GM19035 (cell line): ENCODE results near the gene ARL5C.

Experiments used
- ATAC-seq: cut with Tn5 transposase; IDR thresholded peaks from one replicate; pipeline ENCODE4 v1.9.1; 2021; ENCODE audit not compliant: unreplicated experiment

ARL5C gene

GRCh38 chr17:39165841-39166349 lies at the start of gene ARL5C:
Gene ARL5C (minus strand): TSS chr17:39166161. CDS start chr17:39165760, 401 bp downstream.
- no peak for ATAC-seq

DNA sequence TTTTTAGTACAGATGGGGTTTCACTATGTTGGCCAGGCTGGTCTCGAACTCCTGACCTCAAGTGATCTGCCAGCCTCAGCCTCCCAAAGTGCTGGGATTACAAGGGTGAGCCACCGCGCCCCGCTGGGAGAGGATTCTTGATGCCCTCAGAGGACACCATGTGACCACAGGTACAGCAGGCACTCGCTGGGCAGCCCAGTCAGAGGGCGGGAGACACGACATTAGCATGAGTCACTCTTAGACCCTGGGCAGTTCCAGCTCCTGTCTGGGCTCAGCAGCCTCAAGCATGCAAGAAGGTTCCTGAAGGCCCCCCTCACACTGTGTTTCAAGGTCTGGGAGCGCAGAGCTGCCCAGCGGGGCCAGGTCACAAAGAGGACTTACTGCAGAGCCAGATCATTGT lies 47.9 kb upstream of the ARL5C start:
- ATAC-seq = no peak

DNA sequence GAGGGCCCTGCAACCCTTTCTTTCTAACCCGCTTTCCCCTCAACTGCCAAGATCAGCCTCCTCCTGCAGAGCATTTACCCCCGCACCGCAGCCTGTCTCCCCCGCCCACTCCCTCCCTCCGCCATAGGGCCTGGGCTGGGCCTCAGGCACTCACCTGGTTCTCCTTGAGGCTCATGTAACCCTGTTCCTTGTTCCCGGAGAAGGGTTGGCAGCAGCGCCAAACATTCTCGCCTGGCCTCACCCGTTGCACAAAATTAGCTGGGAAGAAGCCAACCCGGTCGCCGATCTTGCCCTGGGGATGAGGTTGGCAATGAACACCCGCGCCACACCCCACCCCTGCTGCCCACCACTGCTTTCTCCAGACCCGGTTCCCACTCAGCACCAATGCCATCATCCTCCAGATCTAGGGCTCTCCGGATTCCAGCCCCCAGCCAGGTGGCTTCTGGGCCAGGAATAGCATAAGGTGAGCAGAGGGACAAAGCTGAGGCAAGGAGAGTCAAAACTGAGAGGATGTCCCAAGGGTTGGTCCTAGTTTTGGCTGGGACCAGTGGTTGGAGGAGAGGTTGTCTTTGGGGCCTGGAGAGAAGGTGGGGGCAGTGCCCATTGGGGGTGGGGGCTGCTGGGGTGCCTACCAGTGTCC lies 47.0 kb upstream of the ARL5C start:
- ATAC-seq = no peak

DNA sequence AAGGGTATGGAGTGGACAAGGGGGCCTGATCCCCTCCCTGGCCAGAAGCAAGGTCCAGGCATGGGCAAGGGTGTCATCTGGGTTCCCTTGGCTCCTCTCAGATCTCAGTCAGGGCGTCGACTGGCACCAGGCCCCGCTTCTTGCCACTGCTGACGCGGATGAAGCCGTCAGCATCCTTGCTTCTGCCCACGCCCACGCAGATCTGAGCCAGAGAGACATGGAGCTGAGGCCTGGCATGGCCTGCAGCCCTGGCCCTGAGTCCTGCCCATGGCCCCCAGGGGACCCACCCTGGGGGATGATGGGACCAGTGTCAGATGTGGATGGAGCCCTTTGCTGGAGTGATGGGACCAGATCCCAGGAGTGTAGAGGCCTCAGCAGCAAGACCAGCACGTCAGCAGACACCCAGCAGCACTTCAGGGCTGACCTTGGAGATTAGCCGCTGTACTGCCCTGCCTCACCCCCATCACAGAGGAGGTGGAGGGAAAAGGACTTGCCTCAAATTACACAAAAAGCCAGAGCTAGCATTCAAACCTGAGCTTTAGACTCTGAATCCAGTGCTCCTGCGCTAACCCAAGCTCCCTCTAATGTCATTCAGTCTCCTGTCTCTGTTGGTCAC lies 46.3 kb upstream of the ARL5C start:
- ATAC-seq = no peak

GRCh38 chr17:39210093-39210434 lies 44.1 kb upstream of the ARL5C start:
- ATAC-seq = no peak

DNA sequence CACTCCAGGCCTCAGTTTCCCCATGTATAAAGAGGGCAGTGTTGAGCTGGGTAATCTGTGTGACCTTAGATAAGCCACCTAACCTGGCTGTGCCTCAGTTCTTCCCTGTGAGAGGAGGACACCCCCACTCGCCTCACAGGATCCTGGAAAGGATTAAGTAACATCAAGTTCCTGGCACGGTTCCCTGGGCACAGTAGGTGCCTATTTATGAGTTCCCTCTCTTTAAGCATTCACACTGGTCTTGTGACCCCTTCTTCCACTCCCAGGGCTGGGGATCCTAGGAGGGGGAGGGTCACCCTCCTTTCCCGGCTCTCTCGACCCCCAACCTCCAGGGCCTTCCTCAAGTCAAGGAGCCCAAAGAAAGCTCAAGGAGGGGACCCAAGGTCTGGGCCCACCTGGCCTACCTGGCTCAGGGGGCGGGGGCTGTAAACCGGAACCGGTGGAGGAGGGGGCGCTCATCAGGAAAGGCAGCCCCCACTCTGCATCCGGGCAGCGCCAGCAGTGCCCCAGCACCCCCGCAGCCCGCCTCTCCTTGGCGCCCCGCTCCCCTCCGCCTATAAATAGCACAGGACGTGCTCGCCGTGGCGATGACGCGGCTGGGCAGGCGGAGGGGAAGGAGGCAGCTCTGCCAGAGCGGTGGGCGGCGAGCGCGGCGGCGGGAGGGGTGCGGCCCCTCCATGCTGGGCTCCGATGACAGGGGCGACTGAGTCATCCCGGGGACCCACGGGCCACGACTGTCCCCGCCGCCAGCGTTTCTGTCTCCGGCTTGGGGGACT lies 43.5 kb upstream of the ARL5C start:
- no peak for ATAC-seq

- no peak for ATAC-seq
Measured at GRCh38 chr17:39208893-39209292, 42.9 kb upstream of the ARL5C start.

DNA sequence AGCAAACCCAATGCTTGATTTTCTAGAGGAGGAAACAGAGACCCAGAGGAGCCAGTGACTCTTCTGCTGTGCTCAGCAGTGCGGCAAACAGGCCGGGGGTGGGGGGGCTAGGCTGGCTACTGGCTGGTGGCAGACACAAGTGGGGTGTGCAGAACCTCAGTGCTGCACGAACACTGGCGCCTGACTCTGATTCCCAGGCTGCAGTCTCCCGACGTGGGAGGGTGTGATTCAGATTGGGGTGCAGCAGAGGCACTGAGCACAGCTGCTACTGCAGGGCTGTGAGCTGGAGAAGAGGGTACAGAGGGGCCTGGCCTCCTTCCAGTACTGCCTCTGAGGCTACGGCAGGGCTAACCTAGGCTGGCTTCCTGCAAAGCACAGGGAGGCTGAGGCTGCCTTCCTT lies 42.2 kb upstream of the ARL5C start:
- ATAC-seq = no peak

GRCh38 chr17:39205112-39205526 lies 39.2 kb upstream of the ARL5C start:
- ATAC-seq = no peak

- ATAC-seq = no peak
Measured at GRCh38 chr17:39204245-39204644, 38.3 kb upstream of the ARL5C start.

DNA sequence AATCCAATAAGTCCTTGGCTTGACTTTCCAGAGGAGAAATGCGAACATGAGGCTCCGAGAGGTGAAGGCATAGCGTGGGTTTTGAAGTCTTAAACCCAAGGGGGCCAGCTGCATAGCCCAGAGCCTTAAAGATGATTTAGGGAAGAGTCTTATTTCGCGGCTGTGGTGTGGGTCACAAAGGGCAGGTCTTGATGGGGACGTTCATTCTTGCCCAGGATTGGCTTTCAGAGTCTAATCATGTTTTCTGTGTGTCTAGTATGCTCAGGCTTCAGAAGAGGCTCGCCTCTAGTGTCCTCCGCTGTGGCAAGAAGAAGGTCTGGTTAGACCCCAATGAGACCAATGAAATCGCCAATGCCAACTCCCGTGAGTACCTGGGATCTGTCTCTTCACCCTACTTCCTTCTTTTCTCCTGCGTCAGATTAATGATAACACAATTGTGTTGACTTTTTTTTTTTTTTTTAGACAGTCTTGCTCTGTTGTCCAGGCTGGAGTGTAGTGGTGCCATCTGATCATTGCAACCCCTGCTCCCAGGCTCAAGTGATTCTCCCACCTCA lies 35.1 kb upstream of the ARL5C start:
- no peak for ATAC-seq

DNA sequence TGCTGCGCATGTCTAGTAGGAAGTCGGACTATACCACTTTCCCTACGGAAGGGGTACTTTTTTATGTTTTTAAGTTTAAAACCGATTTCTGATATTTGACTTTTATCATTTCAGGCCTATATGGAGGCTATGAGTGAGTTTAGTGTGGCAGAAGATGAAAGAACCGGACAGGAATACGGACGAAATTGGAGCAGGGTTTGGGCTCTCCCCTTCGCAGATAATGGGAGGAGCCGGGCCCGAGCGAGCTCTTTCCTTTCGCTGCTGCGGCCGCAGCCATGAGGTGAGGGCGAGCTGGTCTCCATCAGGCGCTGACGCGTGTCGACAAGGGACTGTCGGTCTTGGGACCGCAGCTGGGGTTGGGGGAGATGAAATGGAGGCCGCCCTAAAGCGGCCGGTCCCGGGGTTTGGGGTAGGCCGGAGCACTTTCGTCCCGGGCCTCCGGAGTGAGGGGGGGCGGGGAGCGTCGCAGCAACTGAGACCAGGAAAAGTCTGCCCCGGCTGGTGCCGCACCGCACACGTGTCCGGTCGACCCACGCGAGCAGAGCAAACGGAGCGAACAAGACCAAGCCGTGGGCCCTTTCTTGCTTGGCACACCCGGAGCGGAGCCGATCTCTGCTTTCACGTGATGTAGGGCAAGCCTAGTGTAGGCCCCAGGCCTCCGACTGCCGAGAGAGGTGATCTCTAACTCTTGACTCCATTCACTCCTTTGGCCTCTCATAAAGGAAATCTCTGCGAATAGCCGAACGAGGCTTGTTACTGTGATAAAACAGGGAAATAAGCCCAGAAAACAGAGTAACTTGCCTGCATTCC lies 34.3 kb upstream of the ARL5C start, which contains the start of gene RPL19:
Gene RPL19, plus strand, starts transcription at position 214 of the 810 bp plus-strand sequence. Its CDS starts 62 bp downstream, at position 276.
- ATAC-seq = peak; percentile 66

- peak; percentile 53 for ATAC-seq
Measured at GRCh38 chr17:39199820-39200069, 33.8 kb upstream of the ARL5C start.

DNA sequence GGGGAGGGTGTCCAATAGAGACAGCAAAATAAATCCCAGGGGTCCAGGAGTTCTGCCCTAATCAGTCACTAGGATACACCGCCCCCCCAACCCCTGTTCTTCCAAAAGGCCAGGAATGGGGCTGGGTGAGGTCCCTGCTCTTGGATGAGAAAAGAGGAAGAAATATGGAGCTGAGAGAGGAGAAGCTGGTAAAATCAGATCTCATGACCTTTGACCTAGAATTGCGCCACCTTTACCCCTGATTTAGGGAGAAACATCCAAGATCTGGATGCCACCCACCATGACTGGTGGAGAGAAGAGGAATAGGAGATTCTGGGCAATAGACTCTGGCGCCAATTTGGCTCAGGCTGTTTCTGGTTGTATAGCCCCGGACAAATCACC lies 32.2 kb upstream of the ARL5C start:
- ATAC-seq = no peak

DNA sequence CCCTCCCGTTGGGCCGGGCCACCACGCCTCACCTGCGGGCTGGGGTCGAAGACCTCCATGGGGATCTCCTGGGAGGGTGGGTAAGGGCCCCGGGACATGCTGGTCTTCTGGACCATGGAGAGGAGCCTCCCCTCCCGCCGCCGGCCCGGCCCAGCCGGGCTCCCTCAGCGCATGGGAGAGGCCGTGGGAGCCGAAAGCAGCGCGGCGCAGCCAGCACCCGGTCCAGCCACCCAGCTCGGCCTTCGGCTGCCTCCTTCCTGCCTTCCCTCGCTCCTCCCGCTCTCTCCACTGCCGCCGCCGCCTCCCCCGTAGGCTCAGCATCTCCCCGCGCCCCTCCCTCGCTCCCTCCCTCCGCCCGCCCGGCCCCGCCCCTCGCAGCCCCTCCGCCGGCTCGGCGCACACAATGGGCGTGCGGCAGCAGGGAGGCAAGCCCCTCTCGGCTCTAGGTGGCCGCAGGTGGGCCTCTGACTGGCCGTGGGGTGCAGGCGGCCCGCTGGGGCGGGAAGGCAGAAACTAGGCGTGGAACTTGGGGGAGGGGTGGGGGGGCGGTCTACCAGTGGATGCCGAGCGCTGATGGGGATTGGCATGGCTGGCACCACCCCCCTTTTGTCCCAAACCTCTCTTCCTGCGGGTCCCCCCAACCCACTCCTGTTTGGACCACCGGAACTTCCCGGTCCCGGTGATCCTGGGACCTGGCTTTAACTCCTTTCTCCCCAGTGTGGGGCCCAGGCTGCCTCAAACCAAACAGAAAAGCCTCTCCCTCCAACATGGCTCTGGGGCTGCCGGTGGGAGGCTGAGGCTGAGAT lies 31.6 kb upstream of the ARL5C start, which contains the start of gene CACNB1:
Gene CACNB1, minus strand, starts transcription at position 290 of the 806 bp plus-strand sequence. Its CDS starts 174 bp downstream, at position 116.
- no peak for ATAC-seq

DNA sequence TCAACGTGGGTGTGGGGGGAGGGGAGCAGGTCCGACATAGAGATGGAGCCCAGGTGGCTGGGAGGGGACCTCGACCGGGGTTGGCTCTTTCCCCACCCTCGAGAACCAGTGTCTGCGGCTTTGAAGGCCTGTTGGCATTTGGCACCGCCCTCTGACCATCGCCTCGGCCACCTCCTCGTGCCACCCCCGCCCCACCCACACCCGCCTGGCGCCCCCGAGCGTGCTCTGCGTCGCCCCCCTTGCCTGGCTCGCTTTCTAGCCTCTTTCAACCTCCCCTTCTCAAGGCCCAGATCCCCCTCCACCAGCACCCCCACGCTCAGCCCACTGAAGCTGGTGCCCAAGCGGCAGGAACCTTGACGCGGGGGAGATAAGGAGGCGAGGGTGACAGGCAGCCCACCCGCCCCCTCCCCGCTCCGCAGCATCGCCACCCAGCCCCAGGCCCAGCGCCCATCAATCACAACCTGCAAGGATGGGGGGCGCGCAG lies 30.9 kb upstream of the ARL5C start:
- ATAC-seq = no peak

- ATAC-seq = no peak
Measured at GRCh38 chr17:39196241-39196807, 30.4 kb upstream of the ARL5C start.

DNA sequence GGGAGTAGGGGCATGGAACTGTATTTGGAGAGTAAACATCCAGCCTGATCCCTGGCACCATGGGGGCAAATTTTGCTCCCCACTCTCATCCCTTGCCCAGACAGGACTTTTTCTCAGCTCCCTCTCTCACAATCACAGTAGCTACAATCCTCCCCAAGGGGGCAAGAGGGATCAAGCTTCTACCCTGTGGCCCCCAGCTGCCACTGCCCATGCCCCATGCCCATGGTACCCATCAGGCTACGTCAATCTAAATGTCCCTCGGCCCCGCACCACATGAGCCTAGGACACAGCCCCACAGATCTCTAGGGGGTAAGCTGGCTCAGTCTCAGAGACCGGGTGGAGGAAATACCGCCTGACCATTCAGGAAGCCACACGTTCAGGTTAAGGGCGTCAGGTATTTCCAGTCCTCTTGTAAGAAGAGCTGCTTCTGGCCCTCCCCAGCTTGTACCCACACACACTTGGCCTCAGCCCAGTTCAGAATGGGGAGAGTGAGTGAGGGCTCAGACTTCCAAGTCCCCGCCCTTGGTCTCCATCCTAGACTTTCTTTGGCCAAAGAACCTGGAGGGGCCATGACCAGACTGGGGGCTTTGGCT lies 29.7 kb upstream of the ARL5C start:
- no peak for ATAC-seq

DNA sequence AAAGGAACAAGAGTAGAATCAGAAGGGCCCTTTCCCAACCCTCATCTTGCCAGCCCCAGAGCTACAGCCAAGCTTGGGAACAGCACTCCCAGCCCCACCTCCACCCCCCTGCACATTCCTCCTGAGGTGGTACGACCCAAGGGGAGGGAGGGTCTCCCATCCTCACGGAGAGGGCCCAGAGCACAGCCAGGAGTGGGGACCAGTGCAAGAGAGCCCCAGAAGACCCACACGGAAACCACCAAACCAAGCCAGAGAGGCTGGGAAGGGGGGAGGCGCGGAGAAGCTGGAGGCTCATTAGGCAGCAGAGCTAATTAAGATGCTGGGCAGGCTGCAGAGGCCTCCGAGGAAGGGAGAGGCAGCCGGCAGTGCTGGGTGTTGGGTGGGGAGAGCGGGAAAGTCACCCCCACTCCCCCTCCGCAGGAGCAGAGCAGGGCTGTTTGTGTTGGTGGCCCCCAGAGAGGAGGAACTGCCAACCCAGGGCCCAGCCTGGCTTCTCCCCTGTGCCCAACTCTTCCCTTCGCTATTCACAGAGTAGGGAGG lies 29.1 kb upstream of the ARL5C start:
- no peak for ATAC-seq
